ENCODE results near the gene CARD9. TPM values are rescaled to one million over a fixed set of nuclear protein-coding genes. Genes with fewer than 3 reads are reported as not detected.

CARD9 gene
- polyA plus RNA-seq, 1 of the 3 experiments (the other 2 are of a cell fraction), result 1.1 TPM

DNA sequence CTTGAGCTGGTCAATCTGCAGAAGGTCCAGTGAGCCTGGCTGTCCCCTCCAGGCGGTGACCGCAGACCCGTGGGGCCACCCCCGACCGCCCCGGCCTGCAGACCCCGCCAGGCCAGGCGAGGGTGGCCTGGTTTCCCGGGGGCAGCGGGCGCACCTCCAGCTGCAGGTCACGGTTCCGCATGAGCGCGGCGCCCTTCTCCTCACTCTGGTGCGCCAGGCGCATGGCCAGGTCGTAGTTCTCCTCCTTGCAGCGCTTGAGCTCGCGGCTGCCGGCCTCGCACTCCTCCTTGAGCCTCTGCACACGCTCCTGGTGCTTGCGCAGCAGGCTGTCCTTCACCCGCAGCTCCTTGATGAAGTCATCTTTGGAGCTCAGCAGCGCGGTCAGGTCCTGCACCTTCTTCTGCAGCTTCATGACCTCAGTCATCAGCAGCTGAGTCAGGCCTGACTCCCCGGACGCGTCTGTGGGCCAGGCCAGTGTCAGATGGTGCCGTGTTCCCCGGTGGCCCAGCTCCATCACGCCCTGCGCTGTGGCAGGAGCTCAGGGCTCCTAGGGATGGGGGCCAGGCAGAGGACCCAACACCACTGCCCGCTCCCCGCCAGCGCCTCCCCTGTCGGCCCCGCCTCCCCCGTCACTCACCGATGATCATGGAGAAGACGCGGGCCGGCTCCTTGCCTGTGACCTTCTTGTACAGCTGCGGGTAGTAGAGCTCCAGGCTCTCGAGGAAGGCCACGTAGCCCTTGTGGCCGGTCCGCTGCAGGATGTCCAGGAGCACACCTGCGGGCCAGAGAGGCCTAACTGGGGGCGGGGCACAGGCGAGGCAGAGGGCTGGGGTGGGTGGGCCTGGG lies 2.6 kb downstream of the CARD9 start:
- H3K4me2 ChIP-seq, result no peak overlapping the region
- no peak overlapping the region for H3K4me3 ChIP-seq (ENCODE audit: low read depth in 2 of 2, low read length in 1 of 2)
- no peaks in the 10 kb centered on the region for H4K20me1 ChIP-seq (ENCODE audit: insufficient read depth)
- no peaks in the 10 kb centered on the region for H3K9me2 ChIP-seq
- H2AFZ ChIP-seq (ENCODE audit: low read depth), result no peak overlapping the region
- H3K9me3 ChIP-seq, result no peaks in the 10 kb centered on the region
- H3F3A ChIP-seq (replicated peaks; ENCODE audit: insufficient read depth), result no peaks in the 10 kb centered on the region
- ChIA-PET POLR2A (interaction anchor here (3.7 kb wide), 1 partner anchor 8 kb away, joined by 36 read pairs; the partner anchor contains the start of gene DNLZ), CTCF (interaction anchor here (0.5 to 5.5 kb wide), 7 partner anchors 8 to 183 kb away, joined by 3 to 65 read pairs (median 7); partner anchors contain the start of genes DNLZ and GPSM1)
- peaks cover 0 to 11% of the 10 kb centered on the region in 2 experiments for H3K36me3 ChIP-seq (replicated peaks in 1 of 2; ENCODE audit: control insufficient read depth in 1 of 2, insufficient read depth in 2 of 2, low read length in 1 of 2)
- no peak overlapping the region for H3K9ac ChIP-seq
- TF ChIP-seq GATA2 (CRISPR knock-in tag; IDR thresholded peaks at IDR 0.05) (no peak), ELF1 (IDR thresholded peaks at IDR 0.05) (no peak), FOXJ3 (CRISPR knock-in tag; IDR thresholded peaks at IDR 0.05) (no peak), YY1 (IDR thresholded peaks at IDR 0.05; ENCODE audit: low read depth) (no peak), MXI1 (IDR thresholded peaks at IDR 0.05; ENCODE audit: low read depth, low read length) (no peak), CHD2 (IDR thresholded peaks at IDR 0.05; ENCODE audit: low read length, partially characterized antibody) (no peak), RFX5 (IDR thresholded peaks at IDR 0.05; ENCODE audit: low read length) (no peak), RXRA (IDR thresholded peaks at IDR 0.05; ENCODE audit: borderline replicate concordance, low read depth) (no peak), EZH2phosphoT487 (IDR thresholded peaks at IDR 0.05; ENCODE audit: borderline replicate concordance, low read depth) (no peak), EP300 (IDR thresholded peaks at IDR 0.05; ENCODE audit: borderline replicate concordance in 1 of 2, low read depth in 1 of 2, low read length in 1 of 2) (no peak), MEF2A (IDR thresholded peaks at IDR 0.05; ENCODE audit: borderline replicate concordance, low read depth) (no peak), SIN3A (IDR thresholded peaks at IDR 0.05; ENCODE audit: borderline replicate concordance, low read depth, low read length) (no peak), POLR2AphosphoS5 (IDR thresholded peaks at IDR 0.05; ENCODE audit: low read depth, low read length) (no peak)
- TF ChIP-seq, protein P1, sequence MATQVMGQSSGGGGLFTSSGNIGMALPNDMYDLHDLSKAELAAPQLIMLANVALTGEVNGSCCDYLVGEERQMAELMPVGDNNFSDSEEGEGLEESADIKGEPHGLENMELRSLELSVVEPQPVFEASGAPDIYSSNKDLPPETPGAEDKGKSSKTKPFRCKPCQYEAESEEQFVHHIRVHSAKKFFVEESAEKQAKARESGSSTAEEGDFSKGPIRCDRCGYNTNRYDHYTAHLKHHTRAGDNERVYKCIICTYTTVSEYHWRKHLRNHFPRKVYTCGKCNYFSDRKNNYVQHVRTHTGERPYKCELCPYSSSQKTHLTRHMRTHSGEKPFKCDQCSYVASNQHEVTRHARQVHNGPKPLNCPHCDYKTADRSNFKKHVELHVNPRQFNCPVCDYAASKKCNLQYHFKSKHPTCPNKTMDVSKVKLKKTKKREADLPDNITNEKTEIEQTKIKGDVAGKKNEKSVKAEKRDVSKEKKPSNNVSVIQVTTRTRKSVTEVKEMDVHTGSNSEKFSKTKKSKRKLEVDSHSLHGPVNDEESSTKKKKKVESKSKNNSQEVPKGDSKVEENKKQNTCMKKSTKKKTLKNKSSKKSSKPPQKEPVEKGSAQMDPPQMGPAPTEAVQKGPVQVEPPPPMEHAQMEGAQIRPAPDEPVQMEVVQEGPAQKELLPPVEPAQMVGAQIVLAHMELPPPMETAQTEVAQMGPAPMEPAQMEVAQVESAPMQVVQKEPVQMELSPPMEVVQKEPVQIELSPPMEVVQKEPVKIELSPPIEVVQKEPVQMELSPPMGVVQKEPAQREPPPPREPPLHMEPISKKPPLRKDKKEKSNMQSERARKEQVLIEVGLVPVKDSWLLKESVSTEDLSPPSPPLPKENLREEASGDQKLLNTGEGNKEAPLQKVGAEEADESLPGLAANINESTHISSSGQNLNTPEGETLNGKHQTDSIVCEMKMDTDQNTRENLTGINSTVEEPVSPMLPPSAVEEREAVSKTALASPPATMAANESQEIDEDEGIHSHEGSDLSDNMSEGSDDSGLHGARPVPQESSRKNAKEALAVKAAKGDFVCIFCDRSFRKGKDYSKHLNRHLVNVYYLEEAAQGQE (IDR thresholded peaks at IDR 0.05; ENCODE audit: low read depth, low read length), result no peak
- TF ChIP-seq, protein P2, sequence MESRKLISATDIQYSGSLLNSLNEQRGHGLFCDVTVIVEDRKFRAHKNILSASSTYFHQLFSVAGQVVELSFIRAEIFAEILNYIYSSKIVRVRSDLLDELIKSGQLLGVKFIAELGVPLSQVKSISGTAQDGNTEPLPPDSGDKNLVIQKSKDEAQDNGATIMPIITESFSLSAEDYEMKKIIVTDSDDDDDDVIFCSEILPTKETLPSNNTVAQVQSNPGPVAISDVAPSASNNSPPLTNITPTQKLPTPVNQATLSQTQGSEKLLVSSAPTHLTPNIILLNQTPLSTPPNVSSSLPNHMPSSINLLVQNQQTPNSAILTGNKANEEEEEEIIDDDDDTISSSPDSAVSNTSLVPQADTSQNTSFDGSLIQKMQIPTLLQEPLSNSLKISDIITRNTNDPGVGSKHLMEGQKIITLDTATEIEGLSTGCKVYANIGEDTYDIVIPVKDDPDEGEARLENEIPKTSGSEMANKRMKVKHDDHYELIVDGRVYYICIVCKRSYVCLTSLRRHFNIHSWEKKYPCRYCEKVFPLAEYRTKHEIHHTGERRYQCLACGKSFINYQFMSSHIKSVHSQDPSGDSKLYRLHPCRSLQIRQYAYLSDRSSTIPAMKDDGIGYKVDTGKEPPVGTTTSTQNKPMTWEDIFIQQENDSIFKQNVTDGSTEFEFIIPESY (IDR thresholded peaks at IDR 0.05; ENCODE audit: borderline replicate concordance, low read depth), result no peak
- peaks cover 0 to 41% of the 10 kb centered on the region in 2 experiments; a peak in 1 of 4 replicates for H3K4me1 ChIP-seq (ENCODE audit: control insufficient read depth in 1 of 2, insufficient read depth in 2 of 2, low read depth in 1 of 2, low read length in 1 of 2)
- H3K79me2 ChIP-seq (ENCODE audit: insufficient read depth), result no peaks in the 10 kb centered on the region
- WGBS (ENCODE audit: low lambda C conversion rate), result 94% methylated on average over 38 of the region's 54 CpGs
- no peak overlapping the region for H3K27ac ChIP-seq (ENCODE audit: low read depth in 2 of 2, low read length in 1 of 2)
- DNase-seq, result no peak
- no peaks in the 10 kb centered on the region for H3K27me3 ChIP-seq (ENCODE audit: insufficient read depth)

All from SK-N-SH (cell line).